ENCODE data around the gene OSBPL8.
"Not testable (repeated sequence)": the region's sequence is repeated elsewhere in the genome, so short reads cannot be mapped to it uniquely, and the experiment has no call there.

OSBPL8 gene

GRCh38 chr12:76346798-76347420 is 212.7 kb downstream of the OSBPL8 start:
- DNase-seq = peak; percentile 65

DNA sequence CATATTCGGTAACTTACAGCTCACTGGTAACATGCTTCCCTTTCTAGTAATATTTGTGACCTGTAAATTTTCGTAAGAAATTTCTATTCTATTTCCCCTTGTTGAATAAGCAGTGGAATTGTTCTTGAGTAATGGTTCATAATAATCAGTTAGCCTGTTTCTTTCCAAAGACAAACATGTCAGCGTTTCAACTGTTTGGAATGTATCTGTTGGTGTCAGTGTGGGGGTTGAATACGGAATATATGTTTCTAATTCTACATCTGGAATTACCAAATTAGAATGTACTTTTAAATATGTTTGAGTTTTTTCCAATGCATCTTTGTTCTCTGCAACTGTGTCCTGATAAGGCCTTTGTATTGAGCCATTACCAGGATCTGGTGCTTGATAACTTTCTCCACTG is 213.3 kb downstream of the OSBPL8 start:
- DNase-seq = peak; percentile 64

GRCh38 chr12:76345569-76345968 is 214.0 kb downstream of the OSBPL8 start:
- DNase-seq = no peak

GRCh38 chr12:76341436-76342030 is 218.0 kb downstream of the OSBPL8 start:
- DNase-seq = peak; percentile 43

GRCh38 chr12:76340680-76341435 is 218.7 kb downstream of the OSBPL8 start:
- no peak for DNase-seq

GRCh38 chr12:76337583-76337982 is 222.0 kb downstream of the OSBPL8 start:
- peak; percentile 64 for DNase-seq

- no peak for DNase-seq
Observed at GRCh38 chr12:76332606-76333005, 227.0 kb downstream of the OSBPL8 start.

- no peak for DNase-seq
Observed at GRCh38 chr12:76329606-76330005, 230.0 kb downstream of the OSBPL8 start.

- DNase-seq = peak; percentile 94
Observed at GRCh38 chr12:76329159-76329558, 230.4 kb downstream of the OSBPL8 start.

GRCh38 chr12:76319595-76320319 is 239.8 kb downstream of the OSBPL8 start:
- DNase-seq = not testable (repeated sequence)

DNA sequence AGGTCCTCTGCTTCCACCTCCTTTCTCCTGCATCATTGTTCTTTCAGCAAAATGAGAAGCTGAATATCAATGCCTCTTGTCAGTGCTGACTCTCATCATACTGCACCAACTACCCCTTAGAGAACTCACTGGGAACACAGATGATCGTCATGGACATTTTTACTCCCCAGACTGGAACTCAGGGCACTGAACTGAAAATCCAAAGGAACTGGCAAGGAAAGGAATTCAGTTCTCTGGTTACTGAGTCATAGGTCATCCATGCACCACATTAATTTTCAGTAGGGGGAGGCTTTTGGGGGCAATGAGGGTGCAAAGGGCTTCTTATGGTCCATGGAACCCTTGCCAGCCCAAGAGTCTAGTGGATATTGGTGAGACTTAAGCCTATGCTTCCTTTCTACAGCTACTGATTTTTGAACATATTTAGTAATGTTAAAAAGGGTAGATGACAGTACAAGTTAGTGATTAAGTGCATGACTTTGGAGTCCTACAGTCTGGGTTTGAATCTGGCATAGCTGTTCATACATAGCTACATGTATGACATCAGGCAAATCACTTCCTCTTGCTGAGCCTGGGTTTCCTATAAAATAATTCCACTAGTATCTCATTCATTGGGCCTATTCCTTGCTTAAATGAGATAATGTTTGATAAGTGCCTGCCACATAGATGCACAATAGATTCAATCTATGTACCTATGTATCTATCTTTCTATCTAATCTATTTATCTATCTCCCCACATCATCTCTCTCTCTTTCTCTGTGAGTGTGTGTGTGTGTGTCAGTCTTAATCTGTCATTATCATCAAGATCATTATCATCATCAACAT is 240.6 kb downstream of the OSBPL8 start:
- DNase-seq = no peak

- no peak for DNase-seq
Observed at GRCh38 chr12:76317976-76318375, 241.6 kb downstream of the OSBPL8 start.

- no peak for DNase-seq
Observed at GRCh38 chr12:76316468-76316867, 243.1 kb downstream of the OSBPL8 start.

DNA sequence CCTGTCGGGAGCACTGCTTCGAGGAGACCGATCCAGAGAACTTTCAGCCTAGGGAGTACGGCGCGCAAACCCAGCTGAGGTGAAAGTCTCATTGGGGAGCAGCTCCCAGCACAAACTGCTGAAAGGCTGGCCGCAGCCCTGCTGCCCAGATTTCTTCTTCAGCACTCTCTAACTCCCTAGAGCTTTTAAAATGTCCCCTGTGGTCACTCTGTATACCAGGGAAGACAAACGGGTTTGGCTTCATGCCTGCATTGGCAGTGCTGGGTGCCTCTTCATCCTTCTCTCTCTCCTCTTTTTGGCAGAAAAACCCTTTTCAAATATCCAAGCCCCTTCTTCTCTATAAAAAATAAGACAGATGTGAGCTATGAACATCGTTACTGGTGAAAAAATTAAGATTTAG is 246.3 kb downstream of the OSBPL8 start:
- DNase-seq = no peak

DNA sequence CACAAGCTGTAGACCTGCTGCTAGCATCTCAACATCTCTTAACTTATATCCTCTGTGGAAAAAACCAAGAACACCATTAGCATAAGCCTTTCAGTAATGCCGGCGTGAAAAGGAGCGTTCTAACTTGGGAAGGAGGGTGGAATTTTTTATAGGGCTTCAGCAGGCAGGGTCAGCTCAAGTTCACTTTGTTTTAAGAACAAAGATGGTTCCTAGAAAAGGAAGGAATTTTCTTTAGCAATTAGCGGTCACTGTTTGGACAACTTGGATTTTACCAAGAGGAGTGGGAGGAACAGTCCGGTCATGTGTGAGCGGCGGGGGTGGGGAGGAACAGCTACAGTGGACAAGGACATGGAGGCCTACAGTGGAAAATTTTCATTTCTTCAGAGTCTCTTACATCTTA is 247.3 kb downstream of the OSBPL8 start:
- DNase-seq = no peak

DNA sequence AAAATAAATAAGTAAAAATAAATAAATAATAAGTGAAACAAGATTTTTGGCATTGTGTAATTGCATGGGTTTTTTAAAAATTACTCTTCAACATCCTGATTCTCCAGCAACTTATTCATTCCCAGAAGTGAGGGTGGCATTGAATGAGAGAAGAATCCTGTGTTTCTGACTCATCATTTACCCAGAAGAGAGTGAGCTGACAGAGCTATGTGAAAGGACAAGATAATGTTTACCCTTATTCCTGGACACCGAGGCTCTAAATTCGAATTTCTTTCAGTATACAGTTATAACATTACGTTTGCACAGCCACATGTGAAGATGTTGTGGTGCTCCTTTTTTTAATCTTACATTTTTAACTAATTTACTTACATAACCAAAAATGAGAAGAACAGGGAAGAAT is 247.8 kb downstream of the OSBPL8 start:
- DNase-seq = peak; percentile 49

DNA sequence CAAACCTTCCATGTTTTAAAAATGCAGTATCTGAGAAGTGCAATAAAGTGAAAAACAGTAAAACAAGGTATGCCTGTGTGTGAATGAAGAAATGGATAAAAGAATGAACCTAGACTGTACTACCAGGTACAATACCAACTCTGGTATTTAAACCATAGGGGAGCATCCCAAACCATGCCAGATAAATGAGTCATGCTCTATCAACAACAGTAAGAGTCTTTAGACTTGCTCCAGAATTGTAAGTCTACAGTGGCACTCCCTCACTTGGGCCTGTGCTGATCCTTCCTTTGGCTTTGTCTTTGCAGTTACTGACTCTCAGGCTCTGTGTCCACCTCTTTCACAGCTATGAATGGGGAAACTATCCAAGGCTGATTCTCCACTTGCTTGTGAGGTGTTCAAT is 249.5 kb downstream of the OSBPL8 start:
- DNase-seq = peak; percentile 52

- no peak for DNase-seq
Observed at GRCh38 chr12:76308866-76309265, 250.7 kb downstream of the OSBPL8 start.

GRCh38 chr12:76307083-76307482 is 252.5 kb downstream of the OSBPL8 start:
- DNase-seq = no peak

GRCh38 chr12:76303989-76304460 is 255.5 kb downstream of the OSBPL8 start:
- peak; percentile 13 for DNase-seq

- DNase-seq = peak; percentile 15
Observed at GRCh38 chr12:76303365-76303764, 256.2 kb downstream of the OSBPL8 start.
